ENCODE data around the gene VTN. TPM values are rescaled to one million over a fixed set of nuclear protein-coding genes. Genes with fewer than 3 reads are reported as not detected.

Gene VTN
- total and polyA plus RNA-seq, 2 donors (not counting 1 experiment from before 2014, with no cell fraction given) = 0.17 to 3.5 TPM

DNA sequence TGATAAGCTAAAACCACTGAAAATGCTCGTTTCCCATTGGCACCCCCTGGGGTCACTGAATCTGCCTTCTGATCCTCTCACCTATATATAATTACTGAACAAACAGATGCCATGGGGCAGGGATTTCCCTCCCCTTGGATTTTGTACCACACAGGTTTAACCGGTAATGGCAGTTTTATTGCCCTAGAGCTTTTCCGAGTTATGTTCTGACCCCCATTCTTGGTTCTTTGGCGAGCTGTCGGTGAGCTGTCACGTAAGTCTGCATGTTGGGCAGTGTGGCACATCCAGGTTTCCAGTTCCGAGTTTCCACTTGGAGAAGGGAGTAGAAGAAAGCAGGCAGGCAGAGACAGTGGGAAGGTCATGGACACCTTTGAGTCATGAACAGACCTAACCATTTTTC is 44.0 kb downstream of the VTN start:
- no peak for TF ChIP-seq EZH2 (IDR thresholded peaks at IDR 0.05; ENCODE audit: low read length, missing control alignments)
- TF ChIP-seq, protein P1, sequence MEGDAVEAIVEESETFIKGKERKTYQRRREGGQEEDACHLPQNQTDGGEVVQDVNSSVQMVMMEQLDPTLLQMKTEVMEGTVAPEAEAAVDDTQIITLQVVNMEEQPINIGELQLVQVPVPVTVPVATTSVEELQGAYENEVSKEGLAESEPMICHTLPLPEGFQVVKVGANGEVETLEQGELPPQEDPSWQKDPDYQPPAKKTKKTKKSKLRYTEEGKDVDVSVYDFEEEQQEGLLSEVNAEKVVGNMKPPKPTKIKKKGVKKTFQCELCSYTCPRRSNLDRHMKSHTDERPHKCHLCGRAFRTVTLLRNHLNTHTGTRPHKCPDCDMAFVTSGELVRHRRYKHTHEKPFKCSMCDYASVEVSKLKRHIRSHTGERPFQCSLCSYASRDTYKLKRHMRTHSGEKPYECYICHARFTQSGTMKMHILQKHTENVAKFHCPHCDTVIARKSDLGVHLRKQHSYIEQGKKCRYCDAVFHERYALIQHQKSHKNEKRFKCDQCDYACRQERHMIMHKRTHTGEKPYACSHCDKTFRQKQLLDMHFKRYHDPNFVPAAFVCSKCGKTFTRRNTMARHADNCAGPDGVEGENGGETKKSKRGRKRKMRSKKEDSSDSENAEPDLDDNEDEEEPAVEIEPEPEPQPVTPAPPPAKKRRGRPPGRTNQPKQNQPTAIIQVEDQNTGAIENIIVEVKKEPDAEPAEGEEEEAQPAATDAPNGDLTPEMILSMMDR (conservative IDR thresholded peaks at IDR 0.05 in 1 of 2, IDR thresholded peaks at IDR 0.05 in 1 of 2; ENCODE audit: low read depth in 1 of 2, low read length in 2 of 2) = no peak
- no peak overlapping the region for H3K9ac ChIP-seq (ENCODE audit: insufficient read depth, low read length)
- no peaks in the 10 kb centered on the region for H4K20me1 ChIP-seq (ENCODE audit: control insufficient read depth, extremely low read depth, insufficient read depth, low read length)
- no peak overlapping the region for H3K27ac ChIP-seq (ENCODE audit: insufficient read depth, low read length)
- DNase-seq (ENCODE audit: low read depth in 2 of 2) = no peak
- H3K27me3 ChIP-seq (ENCODE audit: control insufficient read depth, insufficient read depth, low read length) = no peaks in the 10 kb centered on the region
- no peak overlapping the region for H3K4me3 ChIP-seq (replicated peaks in 1 of 4; ENCODE audit: control extremely low read depth in 1 of 4, insufficient read depth in 1 of 4, low read depth in 3 of 4, low read length in 4 of 4)
- H3K9me3 ChIP-seq (ENCODE audit: control insufficient read depth, insufficient read depth, low read depth, low read length) = no peaks in the 10 kb centered on the region
- no peak overlapping the region for H2AFZ ChIP-seq (ENCODE audit: low read length)
- peaks cover 7% of the 10 kb centered on the region for H3K36me3 ChIP-seq (ENCODE audit: control insufficient read depth, insufficient read depth, low read length)
- peaks cover 3% of the 10 kb centered on the region for H3K4me1 ChIP-seq (ENCODE audit: control insufficient read depth, extremely low read depth, insufficient read depth, low read length)
- H3K4me2 ChIP-seq (ENCODE audit: extremely low read depth, insufficient read depth, low read length) = no peak overlapping the region
- H3K79me2 ChIP-seq (ENCODE audit: control insufficient read depth, insufficient read depth, low read length) = peaks cover 3% of the 10 kb centered on the region

DNA sequence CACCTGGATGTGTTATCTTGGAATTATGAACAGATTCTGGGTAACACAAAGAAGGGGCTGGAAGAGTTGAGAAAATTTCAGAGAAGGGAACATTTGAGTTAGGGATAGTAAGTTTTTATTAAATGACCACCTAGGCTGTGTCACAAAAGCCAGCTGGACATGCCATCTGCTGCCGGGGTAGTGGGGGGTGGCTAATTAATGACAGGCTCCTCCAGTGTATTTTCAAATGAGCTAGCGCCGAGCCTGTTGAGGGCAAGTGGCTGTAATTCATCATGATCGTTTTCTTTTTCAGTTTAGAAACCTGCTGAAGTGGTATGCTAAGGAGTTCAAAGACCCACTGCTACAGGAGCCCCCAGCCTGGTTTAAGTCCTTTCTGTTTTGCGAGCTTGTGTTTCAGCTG is 44.9 kb downstream of the VTN start:
- H3K9me3 ChIP-seq (ENCODE audit: control insufficient read depth, insufficient read depth, low read depth, low read length) = no peaks in the 10 kb centered on the region
- H3K27me3 ChIP-seq (ENCODE audit: control insufficient read depth, insufficient read depth, low read length) = no peaks in the 10 kb centered on the region
- H3K79me2 ChIP-seq (ENCODE audit: control insufficient read depth, insufficient read depth, low read length) = peaks cover 3% of the 10 kb centered on the region
- H2AFZ ChIP-seq (ENCODE audit: low read length) = no peak overlapping the region
- no peak for DNase-seq (ENCODE audit: low read depth in 2 of 2)
- TF ChIP-seq EZH2 (IDR thresholded peaks at IDR 0.05; ENCODE audit: low read length, missing control alignments) = no peak
- TF ChIP-seq, protein P1 (conservative IDR thresholded peaks at IDR 0.05 in 1 of 2, IDR thresholded peaks at IDR 0.05 in 1 of 2; ENCODE audit: low read depth in 1 of 2, low read length in 2 of 2) = no peak
- peaks cover 4% of the 10 kb centered on the region for H3K36me3 ChIP-seq (ENCODE audit: control insufficient read depth, insufficient read depth, low read length)
- H3K27ac ChIP-seq (ENCODE audit: insufficient read depth, low read length) = no peak overlapping the region
- no peak overlapping the region for H3K4me3 ChIP-seq (replicated peaks in 1 of 4; ENCODE audit: control extremely low read depth in 1 of 4, insufficient read depth in 1 of 4, low read depth in 3 of 4, low read length in 4 of 4)
- H3K4me1 ChIP-seq (ENCODE audit: control insufficient read depth, extremely low read depth, insufficient read depth, low read length) = peaks cover 4% of the 10 kb centered on the region
- no peak overlapping the region for H3K4me2 ChIP-seq (ENCODE audit: extremely low read depth, insufficient read depth, low read length)
- no peaks in the 10 kb centered on the region for H4K20me1 ChIP-seq (ENCODE audit: control insufficient read depth, extremely low read depth, insufficient read depth, low read length)
- H3K9ac ChIP-seq (ENCODE audit: insufficient read depth, low read length) = no peak overlapping the region

DNA sequence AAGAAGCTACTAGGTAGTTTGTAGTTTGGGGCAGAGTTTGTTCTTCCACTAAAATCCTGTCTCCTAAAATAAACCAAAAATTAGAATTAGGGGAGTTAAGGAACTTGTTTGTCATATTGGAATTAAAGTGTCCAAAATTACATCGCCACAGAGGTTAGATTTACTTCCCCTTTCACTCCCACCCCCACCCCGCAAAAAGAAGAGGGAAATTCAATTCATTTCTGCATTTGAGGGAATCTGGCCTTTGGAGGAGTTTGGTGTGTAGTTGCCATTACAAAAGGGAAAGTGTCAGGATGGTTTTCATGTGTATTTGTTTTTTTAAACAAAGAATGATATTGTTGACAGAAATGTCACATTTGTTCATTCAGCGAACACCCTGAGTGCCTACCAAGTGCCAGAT is 45.3 kb downstream of the VTN start:
- Histone ChIP-seq H3K4me3 (replicated peaks in 1 of 4; ENCODE audit: control extremely low read depth in 1 of 4, insufficient read depth in 1 of 4, low read depth in 3 of 4, low read length in 4 of 4) (no peak overlapping the region), H3K27me3 (ENCODE audit: control insufficient read depth, insufficient read depth, low read length) (no peaks in the 10 kb centered on the region), H3K9ac (ENCODE audit: insufficient read depth, low read length) (no peak overlapping the region), H2AFZ (ENCODE audit: low read length) (no peak overlapping the region), H4K20me1 (ENCODE audit: control insufficient read depth, extremely low read depth, insufficient read depth, low read length) (no peaks in the 10 kb centered on the region), H3K4me2 (ENCODE audit: extremely low read depth, insufficient read depth, low read length) (no peak overlapping the region), H3K27ac (ENCODE audit: insufficient read depth, low read length) (no peak overlapping the region), H3K4me1 (ENCODE audit: control insufficient read depth, extremely low read depth, insufficient read depth, low read length) (peaks cover 4% of the 10 kb centered on the region), H3K36me3 (ENCODE audit: control insufficient read depth, insufficient read depth, low read length) (peaks cover 4% of the 10 kb centered on the region), H3K9me3 (ENCODE audit: control insufficient read depth, insufficient read depth, low read depth, low read length) (no peaks in the 10 kb centered on the region), H3K79me2 (ENCODE audit: control insufficient read depth, insufficient read depth, low read length) (peaks cover 3% of the 10 kb centered on the region)
- no peak for DNase-seq (ENCODE audit: low read depth in 2 of 2)
- TF ChIP-seq EZH2 (IDR thresholded peaks at IDR 0.05; ENCODE audit: low read length, missing control alignments) = no peak
- TF ChIP-seq, protein P1 (conservative IDR thresholded peaks at IDR 0.05 in 1 of 2, IDR thresholded peaks at IDR 0.05 in 1 of 2; ENCODE audit: low read depth in 1 of 2, low read length in 2 of 2) = no peak

Data from fibroblast of lung (primary cell).